ENCODE data around the gene AP4B1. TPM values are rescaled to one million over a fixed set of nuclear protein-coding genes. Genes with fewer than 3 reads are reported as not detected.

The AP4B1 gene
- total RNA-seq, 4 donors from 2014 or later = 2.8 to 47.8 (median 18.5) TPM

- intact Hi-C loops (cut with DNase I; ENCODE audit: low total_unique reads) = no loop called here
- TF ChIP-seq POLR2A (IDR thresholded peaks at IDR 0.05) (no peak), CTCF (IDR thresholded peaks at IDR 0.05) (no peak)
- no peaks in the 10 kb centered on the region for H3K36me3 ChIP-seq
- no peak overlapping the region for H3K27ac ChIP-seq
- no peaks in the 10 kb centered on the region for H3K9me3 ChIP-seq
- no peaks in the 10 kb centered on the region for H3K27me3 ChIP-seq
- peaks cover 0 to 5% of the 10 kb centered on the region in 2 donors for H3K4me1 ChIP-seq
- peak overlapping the region in 1 of 2 donors; percentile 93 for H3K4me3 ChIP-seq
- DNase-seq = no peak
These were observed 26.9 kb upstream of the AP4B1 start for GRCh38 chr1:113931451-113931851.

GRCh38 chr1:113930499-113931161 is 26.0 kb upstream of the AP4B1 start:
- TF ChIP-seq POLR2A (IDR thresholded peaks at IDR 0.05) (no peak), CTCF (IDR thresholded peaks at IDR 0.05) (no peak)
- intact Hi-C loops (cut with DNase I; ENCODE audit: low total_unique reads) = no loop called here
- DNase-seq = no peak
- Histone ChIP-seq H3K27ac (peak overlapping the region; percentile 88 to 90), H3K36me3 (no peaks in the 10 kb centered on the region), H3K4me1 (peaks cover 0 to 5% of the 10 kb centered on the region in 2 donors), H3K9me3 (no peaks in the 10 kb centered on the region), H3K27me3 (no peaks in the 10 kb centered on the region), H3K4me3 (peak overlapping the region; percentile 61 to 93)

GRCh38 chr1:113929750-113930498 is 25.3 kb upstream of the AP4B1 start:
- no peaks in the 10 kb centered on the region for H3K36me3 ChIP-seq
- no peaks in the 10 kb centered on the region for H3K27me3 ChIP-seq
- H3K9me3 ChIP-seq = no peaks in the 10 kb centered on the region
- H3K27ac ChIP-seq = peak overlapping the region; percentile 88 to 90
- intact Hi-C loops (cut with DNase I; ENCODE audit: low total_unique reads) = no loop called here
- peak in 1 of 2 donors; percentile 20 for DNase-seq
- H3K4me1 ChIP-seq = peaks cover 0 to 5% of the 10 kb centered on the region in 2 donors
- TF ChIP-seq POLR2A (IDR thresholded peaks at IDR 0.05) (no peak), CTCF (IDR thresholded peaks at IDR 0.05) (peak in 1 of 4 experiments; percentile 9)
- peak overlapping the region; percentile 61 to 93 for H3K4me3 ChIP-seq

GRCh38 chr1:113928941-113929749 is 24.5 kb upstream of the AP4B1 start, which contains the start of gene HIPK1:
Gene HIPK1 (plus strand): TSS chr1:113929324.
- Histone ChIP-seq H3K4me1 (peaks cover 0 to 5% of the 10 kb centered on the region in 2 donors), H3K4me3 (peak within 1 kb of the TSS; percentile 61 to 93), H3K27ac (peak within 1 kb of the TSS; percentile 88 to 90), H3K27me3 (no peaks in the 10 kb centered on the region), H3K36me3 (no peaks in the 10 kb centered on the region), H3K9me3 (no peaks in the 10 kb centered on the region)
- intact Hi-C loops (cut with DNase I; ENCODE audit: low total_unique reads) = no loop called here
- peak in 2 of 4 experiments; percentile 30 to 39 for TF ChIP-seq CTCF (IDR thresholded peaks at IDR 0.05)
- TF ChIP-seq POLR2A (IDR thresholded peaks at IDR 0.05) = peak; percentile 56 to 68
- DNase-seq = peak; percentile 90 to 94
